Heart left ventricle (tissue), 16 donors: Measurements from ENCODE around the gene SPOCK1. TPM values are rescaled to one million over a fixed set of nuclear protein-coding genes. Genes with fewer than 3 reads are reported as not detected.

Source experiments
- ATAC-seq, 4 donors: fragments of 200-7000 bp; cut with Tn5 transposase; one replicate each; pipeline ENCODE4 v1.9.1; 2020 to 2022; ENCODE audit warnings: moderate library complexity in 4 of 4, mild to moderate bottlenecking in 3 of 4, moderate number of reproducible peaks in 1 of 4
- DNase-seq, 5 donors: peaks; one replicate each; pipeline ENCODE4 v3.0.0-alpha.2; 2020
- H3K27ac ChIP-seq, 12 donors: fragments of 200-600 bp; sonication (generic) in 4 of 12; one replicate each; pipeline versions ENCODE4 v1.5.0 to v1.8.0; 2016 to 2022; ENCODE audit warnings: mild to moderate bottlenecking in 2 of 12
- H3K27me3 ChIP-seq, 9 donors: fragments of 200-600 bp; sonication (generic) in 2 of 9; one replicate each; pipeline versions ENCODE4 v1.5.1 to v1.8.0; 2016 to 2022; ENCODE audit warnings: mild to moderate bottlenecking in 3 of 9
- H3K36me3 ChIP-seq, 9 donors: fragments of 200-600 bp; sonication (generic) in 2 of 9; one replicate each; pipeline versions ENCODE4 v1.5.0 to v1.8.0; 2018 to 2022; ENCODE audit warnings: mild to moderate bottlenecking in 2 of 9
- H3K4me1 ChIP-seq, 12 donors: fragments of 200-600 bp; sonication (generic) in 4 of 12; one replicate each; pipeline versions ENCODE4 v1.5.0 to v1.8.0; 2016 to 2022; ENCODE audit warnings: mild to moderate bottlenecking in 3 of 12
- H3K4me3 ChIP-seq, 12 donors: fragments of 200-600 bp; sonication (generic) in 4 of 12; one replicate each; pipeline versions ENCODE4 v1.5.0 to v1.8.0; 2017 to 2022; ENCODE audit warnings: mild to moderate bottlenecking in 9 of 12, moderate library complexity in 4 of 12
- H3K9me3 ChIP-seq, 12 donors: fragments of 200-600 bp; sonication (generic) in 4 of 12; one replicate each; pipeline versions ENCODE4 v1.5.0 to v1.8.0; 2016 to 2022; ENCODE audit warnings: mild to moderate bottlenecking in 1 of 12
- POLR2A ChIP-seq, 2 donors: fragments of 450-650 bp; IDR thresholded peaks; one replicate each; pipeline ENCODE4 v1.6.1; 2017; ENCODE audit warnings: antibody characterized with exemption in 2 of 2, mild to moderate bottlenecking in 2 of 2, moderate library complexity in 2 of 2
- WGBS, 4 donors: extraction: QIAGEN DNeasy Blood & Tissue Kit in 2 of 4; methylation state at CpG; one replicate each; pipeline versions ENCODE4 v1.1.5 to v1.1.7; 2013 to 2018; 5-methylcytosine and 5-hydroxymethylcytosine counted together
- intact Hi-C, 10 donors: fragments of 100-400 bp; cut with DNase I; formaldehyde crosslinking; loops; one replicate each; pipeline versions ENCODE4 v1.11.1 to v1.14.2; 2022
- polyA plus RNA-seq, 2 donors: library from polyadenylated mRNA; stranded (reverse); fragments of 200-250 nt; gene quantifications; one replicate each; pipeline ENCODE4 v1.2.3, GENCODE V29; 2013
- total RNA-seq, 9 donors: library from RNA; depleted of rRNA in 2 of 9; stranded (reverse); fragments of >200 nt in 2 of 9; fragmentation: NEBNext Ultra II Directional in 3 of 9; extraction: Animal tissue kit (Norgen Biotek cat#: 25700) in 3 of 9; gene quantifications; one replicate each; pipeline versions ENCODE4 v1.1.0 to v1.2.4, GENCODE V29; 2016 to 2023
- TF ChIP-seq, protein P1 (sequence below), 12 donors: fragments of 200-600 bp; sonication (generic) in 4 of 12; IDR thresholded peaks; one replicate each; pipeline versions ENCODE4 v1.5.0 to v1.8.0; 2018 to 2022; ENCODE audit warnings: antibody characterized with exemption in 12 of 12, mild to moderate bottlenecking in 5 of 12
- donor health status: ischemic (EF 13 %, LVEDD 7.1; RV severe dilation, severe dysfunction).
- donor health status: healthy with polysubstance abuse.
- donor health status: DM: no; HTN: yes; CAD: no.
- donor health status: DM: no; HTN: no; CAD: no.
- donor health status: ischemic (EF 25% LVEDD 6.9; RV normal size, moderate dysfunction).
- donor health status: ischemic (EF 25% LVEDD 5.7; RV mildly dilated, moderate dysfunction).
- donor health status: healthy.
- donor health status: DM: yes; HTN: yes; CAD: no.
- donor health status: ischemic (EF 35%, LVEDD 5.7; RV mildly dilated, moderate dysfunction).
- donor health status: nonischemic (EF 11% LVEDD 7.7; RV severe dilation, severe dysfunction).
- donor health status: DM: yes; HTN: yes; CAD: no.
- donor health status: PGD.
- donor health status: ischemic (EF 29% LVEDD 5.4; RV normal size, mild dysfunction).
- donor health status: nonischemic (EF 23%, LVEDD 6.1; RV moderate dilation, normal function).

Gene SPOCK1
- total and polyA plus RNA-seq, 11 donors = 7.8 to 51.2 (median 19.9) TPM

DNA sequence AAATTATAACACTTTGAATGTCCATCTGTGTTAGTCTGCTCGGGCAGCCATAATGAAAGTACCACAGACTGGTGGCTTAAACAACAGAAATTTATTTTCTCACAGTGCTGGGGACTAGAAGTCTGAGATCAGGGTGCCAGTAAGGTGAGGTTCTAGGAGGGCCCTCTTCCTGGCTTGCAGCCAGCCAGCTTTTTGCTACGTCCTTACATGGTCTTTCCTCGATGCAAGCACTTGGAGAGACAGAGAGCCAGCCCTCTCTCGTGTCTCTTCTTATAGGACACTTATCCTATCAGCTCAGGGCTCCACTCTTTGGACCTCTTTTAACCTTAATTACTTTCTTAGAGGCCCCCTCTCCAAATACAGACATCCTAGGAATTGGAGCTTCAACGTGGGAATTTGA, 351.8 kb downstream of the SPOCK1 start:
- H3K27ac ChIP-seq = no peak overlapping the region

DNA sequence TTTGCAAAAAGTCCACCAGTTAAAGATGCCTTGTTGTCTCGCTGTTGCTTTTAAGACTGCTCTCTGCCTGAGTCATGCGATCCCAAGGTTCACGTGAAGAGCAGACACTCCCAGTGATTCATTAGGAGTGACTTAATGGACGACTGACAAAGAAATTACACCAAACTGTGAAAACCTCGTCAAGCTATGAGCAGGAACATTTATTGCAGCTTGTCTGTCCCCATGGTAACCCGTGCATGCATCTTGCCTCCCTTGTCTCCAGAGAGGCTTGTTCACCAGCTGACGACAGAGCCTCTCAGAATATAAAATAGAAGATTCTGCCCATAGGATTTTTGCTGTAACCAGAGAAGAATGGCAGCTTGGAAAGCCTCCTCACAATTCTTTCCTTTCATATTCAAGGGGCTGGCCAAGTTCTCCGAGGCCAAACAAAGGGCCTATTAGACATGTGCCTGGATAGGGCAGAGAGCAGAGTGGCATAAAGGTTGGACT, 352.7 kb downstream of the SPOCK1 start:
- DNase-seq (peak in 2 of 5 donors; percentile 29 to 68), ATAC-seq (peak in 3 of 4 donors; percentile 51 to 82 (median 65))
- intact Hi-C loops = no loop called here
- Histone ChIP-seq H3K4me3 (no peak overlapping the region), H3K27me3 (no peaks in the 10 kb centered on the region), H3K36me3 (no peaks in the 10 kb centered on the region), H3K27ac (peak overlapping the region in 5 of 12 donors; percentile 17 to 51 (median 33)), H3K4me1 (peaks cover 0 to 16% (median 2%) of the 10 kb centered on the region in 12 donors), H3K9me3 (no peaks in the 10 kb centered on the region)
- no peak for TF ChIP-seq POLR2A (IDR thresholded peaks at IDR 0.05)
- TF ChIP-seq, protein P1, sequence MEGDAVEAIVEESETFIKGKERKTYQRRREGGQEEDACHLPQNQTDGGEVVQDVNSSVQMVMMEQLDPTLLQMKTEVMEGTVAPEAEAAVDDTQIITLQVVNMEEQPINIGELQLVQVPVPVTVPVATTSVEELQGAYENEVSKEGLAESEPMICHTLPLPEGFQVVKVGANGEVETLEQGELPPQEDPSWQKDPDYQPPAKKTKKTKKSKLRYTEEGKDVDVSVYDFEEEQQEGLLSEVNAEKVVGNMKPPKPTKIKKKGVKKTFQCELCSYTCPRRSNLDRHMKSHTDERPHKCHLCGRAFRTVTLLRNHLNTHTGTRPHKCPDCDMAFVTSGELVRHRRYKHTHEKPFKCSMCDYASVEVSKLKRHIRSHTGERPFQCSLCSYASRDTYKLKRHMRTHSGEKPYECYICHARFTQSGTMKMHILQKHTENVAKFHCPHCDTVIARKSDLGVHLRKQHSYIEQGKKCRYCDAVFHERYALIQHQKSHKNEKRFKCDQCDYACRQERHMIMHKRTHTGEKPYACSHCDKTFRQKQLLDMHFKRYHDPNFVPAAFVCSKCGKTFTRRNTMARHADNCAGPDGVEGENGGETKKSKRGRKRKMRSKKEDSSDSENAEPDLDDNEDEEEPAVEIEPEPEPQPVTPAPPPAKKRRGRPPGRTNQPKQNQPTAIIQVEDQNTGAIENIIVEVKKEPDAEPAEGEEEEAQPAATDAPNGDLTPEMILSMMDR (IDR thresholded peaks at IDR 0.05) = no peak
- WGBS, 4 donors = 49 to 64% (median 54%) methylated on average over 8 of the region's 8 CpGs

More for the DNA sequence above, 351.8 kb downstream of the SPOCK1 start:
- whole genome bisulfite sequencing, 4 donors = 64 to 79% (median 74%) methylated on average over 5 of the region's 5 CpGs
- no peak overlapping the region for H3K4me3 ChIP-seq
- H3K4me1 ChIP-seq = peaks cover 0 to 10% (median 0%) of the 10 kb centered on the region in 12 donors
- H3K27me3 ChIP-seq = no peaks in the 10 kb centered on the region
- DNase-seq (no peak), ATAC-seq (no peak)
- TF ChIP-seq POLR2A (IDR thresholded peaks at IDR 0.05) = no peak
- no peaks in the 10 kb centered on the region for H3K36me3 ChIP-seq
- intact Hi-C loops = no loop called here
- H3K9me3 ChIP-seq = no peaks in the 10 kb centered on the region

- Histone ChIP-seq H3K4me1 (peaks cover 0 to 18% (median 2%) of the 10 kb centered on the region in 12 donors), H3K9me3 (no peaks in the 10 kb centered on the region), H3K27me3 (no peaks in the 10 kb centered on the region), H3K4me3 (no peak overlapping the region), H3K36me3 (no peaks in the 10 kb centered on the region), H3K27ac (peak overlapping the region in 2 of 12 donors; percentile 23 to 33)
- WGBS, 4 donors = 63 to 96% (median 73%) methylated on average over 2 of the region's 2 CpGs
- TF ChIP-seq POLR2A (IDR thresholded peaks at IDR 0.05) = no peak
- TF ChIP-seq, protein P1 (IDR thresholded peaks at IDR 0.05) = no peak
- no peak for DNase-seq
- intact Hi-C loops = no loop called here
- no peak for ATAC-seq
Measured at GRCh38 chr5:137145721-137146120, 353.4 kb downstream of the SPOCK1 start.

- intact Hi-C loops = no loop called here
- Histone ChIP-seq H3K9me3 (no peaks in the 10 kb centered on the region), H3K27me3 (no peaks in the 10 kb centered on the region), H3K4me1 (peaks cover 0 to 18% (median 2%) of the 10 kb centered on the region in 12 donors), H3K27ac (no peak overlapping the region), H3K4me3 (no peak overlapping the region), H3K36me3 (no peaks in the 10 kb centered on the region)
- ATAC-seq (no peak), DNase-seq (no peak)
- WGBS, 4 donors = 72 to 77% (median 74%) methylated on average over 4 of the region's 4 CpGs
- TF ChIP-seq, protein P1 (IDR thresholded peaks at IDR 0.05) = no peak
- no peak for TF ChIP-seq POLR2A (IDR thresholded peaks at IDR 0.05)
Measured at GRCh38 chr5:137144656-137145055, 354.5 kb downstream of the SPOCK1 start.
